Measurements from ENCODE around the gene LSAMP. TPM values are rescaled to one million over a fixed set of nuclear protein-coding genes. Genes with fewer than 3 reads are reported as not detected.
A peak's percentile ranks its signal among the peaks of the same experiment; 100 is the strongest.

LSAMP gene
- total RNA-seq, 1 donor from 2014 or later, result 18.0 TPM

- Mint-ChIP-seq H3K4me3 (no peak overlapping the region), H3K9me3 (no peaks in the 10 kb centered on the region), H3K27me3 (ENCODE audit: insufficient read depth, low read depth) (no peaks in the 10 kb centered on the region), H3K27ac (no peak overlapping the region), H3K36me3 (no peaks in the 10 kb centered on the region), H3K4me1 (peaks cover 7% of the 10 kb centered on the region)
- no peak overlapping the region for H3K4me3 ChIP-seq
- no peaks in the 10 kb centered on the region for H3K27me3 ChIP-seq
- no peak overlapping the region for H3K9ac ChIP-seq
- H2AFZ ChIP-seq (replicated peaks), result no peak overlapping the region
- H3K36me3 ChIP-seq, result no peaks in the 10 kb centered on the region
- TF ChIP-seq EZH2phosphoT487 (IDR thresholded peaks at IDR 0.05) (no peak), EZH2 (IDR thresholded peaks at IDR 0.05) (no peak)
- TF ChIP-seq, protein P1, sequence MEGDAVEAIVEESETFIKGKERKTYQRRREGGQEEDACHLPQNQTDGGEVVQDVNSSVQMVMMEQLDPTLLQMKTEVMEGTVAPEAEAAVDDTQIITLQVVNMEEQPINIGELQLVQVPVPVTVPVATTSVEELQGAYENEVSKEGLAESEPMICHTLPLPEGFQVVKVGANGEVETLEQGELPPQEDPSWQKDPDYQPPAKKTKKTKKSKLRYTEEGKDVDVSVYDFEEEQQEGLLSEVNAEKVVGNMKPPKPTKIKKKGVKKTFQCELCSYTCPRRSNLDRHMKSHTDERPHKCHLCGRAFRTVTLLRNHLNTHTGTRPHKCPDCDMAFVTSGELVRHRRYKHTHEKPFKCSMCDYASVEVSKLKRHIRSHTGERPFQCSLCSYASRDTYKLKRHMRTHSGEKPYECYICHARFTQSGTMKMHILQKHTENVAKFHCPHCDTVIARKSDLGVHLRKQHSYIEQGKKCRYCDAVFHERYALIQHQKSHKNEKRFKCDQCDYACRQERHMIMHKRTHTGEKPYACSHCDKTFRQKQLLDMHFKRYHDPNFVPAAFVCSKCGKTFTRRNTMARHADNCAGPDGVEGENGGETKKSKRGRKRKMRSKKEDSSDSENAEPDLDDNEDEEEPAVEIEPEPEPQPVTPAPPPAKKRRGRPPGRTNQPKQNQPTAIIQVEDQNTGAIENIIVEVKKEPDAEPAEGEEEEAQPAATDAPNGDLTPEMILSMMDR (IDR thresholded peaks at IDR 0.05), result no peak
- no peak overlapping the region for H3K4me2 ChIP-seq
- peaks cover 1% of the 10 kb centered on the region for H3F3A ChIP-seq (ENCODE audit: low read depth)
- H3K27ac ChIP-seq, result no peak overlapping the region
- peaks cover 13% of the 10 kb centered on the region for H3K4me1 ChIP-seq
- no peak for DNase-seq (ENCODE audit: low spot score)
- H3K79me2 ChIP-seq (ENCODE audit: low read depth), result no peaks in the 10 kb centered on the region
- no peaks in the 10 kb centered on the region for H4K20me1 ChIP-seq (ENCODE audit: low read depth)
- H3K9me3 ChIP-seq (ENCODE audit: low read depth), result no peaks in the 10 kb centered on the region
These were observed 165.1 kb downstream of the LSAMP start for GRCh38 chr3:116280130-116280740.

GRCh38 chr3:116276675-116277074 is 168.6 kb downstream of the LSAMP start:
- Histone ChIP-seq H3K27me3 (no peaks in the 10 kb centered on the region), H3K9ac (no peak overlapping the region)
- H3K9me3 Mint-ChIP-seq, result no peaks in the 10 kb centered on the region

GRCh38 chr3:116270056-116270455 is 175.2 kb downstream of the LSAMP start:
- peaks cover 15% of the 10 kb centered on the region for H3K4me1 ChIP-seq
- no peaks in the 10 kb centered on the region for H3K79me2 ChIP-seq (ENCODE audit: low read depth)
- peaks cover 9% of the 10 kb centered on the region for H4K20me1 ChIP-seq (ENCODE audit: low read depth)
- no peaks in the 10 kb centered on the region for H3K27me3 Mint-ChIP-seq (ENCODE audit: insufficient read depth, low read depth)
- no peaks in the 10 kb centered on the region for H3K9me3 ChIP-seq (ENCODE audit: low read depth)
- H3K4me3 ChIP-seq, result no peak overlapping the region
- no peak overlapping the region for H3K9ac ChIP-seq
- no peak overlapping the region for H2AFZ ChIP-seq (replicated peaks)
- H3K9me3 Mint-ChIP-seq, result no peaks in the 10 kb centered on the region
- H3K4me3 Mint-ChIP-seq, result no peak overlapping the region
- H3K36me3 Mint-ChIP-seq, result no peaks in the 10 kb centered on the region
- no peaks in the 10 kb centered on the region for H3K27me3 ChIP-seq
- H3K4me1 Mint-ChIP-seq, result peaks cover 25% of the 10 kb centered on the region
- no peak overlapping the region for H3K4me2 ChIP-seq
- no peaks in the 10 kb centered on the region for H3K36me3 ChIP-seq
- DNase-seq (ENCODE audit: low spot score), result no peak
- H3K27ac Mint-ChIP-seq, result no peak overlapping the region
- TF ChIP-seq EZH2 (IDR thresholded peaks at IDR 0.05) (no peak), EZH2phosphoT487 (IDR thresholded peaks at IDR 0.05) (no peak)
- TF ChIP-seq, protein P1 (IDR thresholded peaks at IDR 0.05), result no peak
- peaks cover 6% of the 10 kb centered on the region for H3F3A ChIP-seq (ENCODE audit: low read depth)
- no peak overlapping the region for H3K27ac ChIP-seq

More at GRCh38 chr3:116276675-116277074, 168.6 kb downstream of the LSAMP start:
- H3K36me3 Mint-ChIP-seq, result no peaks in the 10 kb centered on the region
- H3K9me3 ChIP-seq (ENCODE audit: low read depth), result no peaks in the 10 kb centered on the region
- H3K27ac ChIP-seq, result no peak overlapping the region
- H3K27me3 Mint-ChIP-seq (ENCODE audit: insufficient read depth, low read depth), result no peaks in the 10 kb centered on the region
- no peaks in the 10 kb centered on the region for H3K36me3 ChIP-seq
- no peak overlapping the region for H3K4me2 ChIP-seq
- no peaks in the 10 kb centered on the region for H3F3A ChIP-seq (ENCODE audit: low read depth)
- no peaks in the 10 kb centered on the region for H3K79me2 ChIP-seq (ENCODE audit: low read depth)
- H3K4me1 ChIP-seq, result peaks cover 9% of the 10 kb centered on the region
- H3K27ac Mint-ChIP-seq, result no peak overlapping the region
- DNase-seq (ENCODE audit: low spot score), result peak; percentile 18
- H4K20me1 ChIP-seq (ENCODE audit: low read depth), result no peaks in the 10 kb centered on the region
- peaks cover 10% of the 10 kb centered on the region for H3K4me1 Mint-ChIP-seq
- H3K4me3 Mint-ChIP-seq, result no peak overlapping the region
- no peak overlapping the region for H2AFZ ChIP-seq (replicated peaks)
- TF ChIP-seq, protein P1 (IDR thresholded peaks at IDR 0.05), result no peak
- no peak for TF ChIP-seq EZH2 (IDR thresholded peaks at IDR 0.05)
- no peak for TF ChIP-seq EZH2phosphoT487 (IDR thresholded peaks at IDR 0.05)
- no peak overlapping the region for H3K4me3 ChIP-seq

Measured in neural progenitor cell (in vitro differentiated cells).